Measurements from ENCODE around the gene EFEMP2.

The EFEMP2 gene
- total RNA-seq, result 1.6 to 4.8 (median 3.8) reads per million in 4 donors

DNA sequence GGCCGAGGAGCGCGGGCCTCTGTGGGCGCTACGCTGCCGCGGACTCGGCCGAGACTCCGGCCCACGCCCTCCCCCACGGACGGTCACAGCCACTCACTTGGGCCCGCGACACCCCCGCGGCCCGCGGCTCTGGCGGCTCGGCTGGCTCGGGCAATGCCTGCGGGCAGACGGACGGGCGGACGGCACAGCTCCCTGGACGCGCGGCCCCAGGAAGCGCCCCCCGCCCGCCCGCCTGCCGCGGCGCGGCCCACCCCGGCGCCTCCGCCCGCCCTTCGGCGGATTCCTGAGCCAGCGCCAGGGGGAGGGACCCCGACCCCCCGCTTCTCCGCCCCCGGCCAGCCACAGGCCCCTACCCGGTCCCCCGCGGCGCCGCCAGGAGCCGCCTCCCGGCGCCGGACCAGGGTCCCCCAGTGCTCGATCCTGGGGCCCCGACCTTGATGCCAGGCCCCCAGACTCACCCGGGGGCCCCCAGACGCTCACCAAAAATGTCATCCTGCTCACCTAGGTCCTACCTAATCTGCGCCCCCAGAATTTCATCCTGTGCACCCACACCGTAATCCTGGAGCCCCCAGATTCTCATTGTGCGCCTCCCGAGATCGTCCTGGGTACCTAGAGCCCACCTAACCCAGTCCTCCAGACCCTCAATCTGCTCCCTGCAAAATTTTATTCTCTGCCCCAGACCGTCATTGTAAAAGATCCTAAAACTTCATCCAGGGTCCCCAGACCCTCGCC lies at the start of gene EFEMP2:
Gene EFEMP2, minus strand, starts transcription at position 215 of the 732 bp plus-strand sequence. CDS start 446 bp downstream, outside the sequence.
- DNase-seq, result no peak

- DNase-seq, result no peak
Measured at GRCh38 chr11:65921876-65922275, 49.3 kb upstream of the EFEMP2 start.

DNA sequence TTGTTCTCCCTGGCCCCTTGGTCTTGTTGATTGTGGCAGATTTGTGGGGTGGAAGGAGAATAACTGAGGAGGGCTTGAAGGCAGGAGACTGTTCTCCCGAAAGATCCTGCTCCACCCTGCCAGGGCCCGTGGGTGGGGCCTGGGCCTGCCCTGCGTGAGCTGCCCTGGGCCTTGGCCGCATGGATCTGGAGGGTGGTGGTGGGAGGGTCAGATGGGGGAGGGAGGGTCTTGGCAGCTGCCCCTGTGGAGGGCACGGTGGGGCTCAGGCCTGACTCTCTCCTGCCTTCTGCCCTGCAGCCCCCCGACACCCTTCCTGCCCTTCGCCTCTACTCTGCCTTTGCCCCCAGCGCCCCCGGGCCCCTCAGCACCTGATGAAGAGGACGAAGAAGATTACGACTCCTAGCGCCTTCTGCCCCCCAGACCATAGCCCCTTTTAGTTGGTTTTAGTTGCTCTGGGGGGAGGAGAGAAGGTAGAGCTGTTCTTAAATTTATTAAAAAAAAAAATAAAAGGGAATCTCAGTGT lies 48.5 kb upstream of the EFEMP2 start:
- DNase-seq, result no peak

GRCh38 chr11:65920372-65920802 lies 47.8 kb upstream of the EFEMP2 start:
- DNase-seq, result no peak

- DNase-seq, result peak in 3 of 5 donors; percentile 48 to 54 (median 54)
Measured at GRCh38 chr11:65919573-65920371, 47.2 kb upstream of the EFEMP2 start.

DNA sequence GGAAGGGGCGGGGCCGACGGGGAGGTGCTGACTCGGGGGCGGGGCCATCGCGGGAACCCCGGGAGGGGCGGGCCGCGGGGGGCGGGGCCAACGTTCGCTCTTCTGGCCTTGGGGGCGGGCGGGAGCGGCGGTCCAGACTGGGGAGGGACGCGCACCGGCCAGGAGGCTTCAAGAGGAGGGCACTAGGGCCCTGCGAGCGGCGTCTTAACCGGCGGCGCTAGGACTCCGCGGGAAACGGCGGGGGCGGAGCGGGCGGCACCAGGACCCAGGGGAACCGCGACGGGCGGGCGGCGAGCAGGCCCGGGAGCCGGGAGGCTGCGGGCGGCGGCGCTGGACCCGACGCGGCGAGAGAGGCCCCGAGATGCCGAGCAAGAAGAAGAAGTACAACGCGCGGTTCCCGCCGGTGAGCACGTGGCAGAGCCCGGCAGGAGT lies 46.6 kb upstream of the EFEMP2 start, which contains the start of gene DRAP1:
Gene DRAP1, plus strand, starts transcription at position 286 of the 432 bp plus-strand sequence. Its CDS starts 76 bp downstream, at position 362.
- DNase-seq, result peak; percentile 98 to 100 (median 99)

- peak in 1 of 5 donors; percentile 46 for DNase-seq
Measured at GRCh38 chr11:65918211-65919140, 45.9 kb upstream of the EFEMP2 start, which contains the start of gene C11orf68. TSS of gene C11orf68 (minus strand) at chr11:65919062. CDS start at chr11:65919031, 31 bp downstream.

DNA sequence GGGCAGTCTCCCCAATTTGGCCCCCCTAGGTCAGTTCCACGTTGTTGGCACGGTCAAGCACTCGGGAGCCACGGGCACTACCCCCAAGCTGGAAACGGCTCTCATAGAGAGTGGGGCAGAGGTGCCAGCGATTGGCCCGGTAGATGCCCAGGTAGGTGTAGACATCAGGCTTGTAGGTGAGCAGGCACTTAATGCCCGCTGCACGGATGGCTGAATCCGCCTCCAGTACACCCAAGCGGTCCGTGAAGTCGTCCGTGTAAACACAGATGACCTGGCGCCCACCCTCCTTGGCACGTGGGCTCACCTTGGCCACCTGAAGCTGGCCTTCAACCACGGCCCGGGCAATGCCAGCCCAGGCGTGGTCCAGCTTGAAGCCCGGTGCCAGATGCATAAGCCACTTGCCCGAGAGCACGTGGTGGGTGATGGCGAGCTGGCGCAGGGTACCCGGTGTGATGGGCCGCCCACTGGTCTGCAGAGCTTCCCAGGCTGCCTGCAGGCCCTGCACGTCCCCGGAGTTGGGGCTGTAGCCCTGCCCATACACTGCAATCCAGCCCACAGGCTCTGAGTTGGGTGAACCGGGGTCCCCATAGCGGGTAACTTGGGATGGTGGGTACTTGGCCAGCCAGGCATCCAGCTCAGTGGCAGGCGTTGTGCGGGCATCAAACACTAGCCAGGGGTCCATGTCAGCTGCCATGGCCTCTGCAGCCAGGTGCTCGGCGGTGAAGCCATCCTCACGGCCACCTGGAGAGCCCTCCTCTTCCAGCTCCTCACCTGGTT lies 45.0 kb upstream of the EFEMP2 start:
- no peak for DNase-seq

GRCh38 chr11:65917077-65917433 lies 44.5 kb upstream of the EFEMP2 start:
- no peak for DNase-seq

DNA sequence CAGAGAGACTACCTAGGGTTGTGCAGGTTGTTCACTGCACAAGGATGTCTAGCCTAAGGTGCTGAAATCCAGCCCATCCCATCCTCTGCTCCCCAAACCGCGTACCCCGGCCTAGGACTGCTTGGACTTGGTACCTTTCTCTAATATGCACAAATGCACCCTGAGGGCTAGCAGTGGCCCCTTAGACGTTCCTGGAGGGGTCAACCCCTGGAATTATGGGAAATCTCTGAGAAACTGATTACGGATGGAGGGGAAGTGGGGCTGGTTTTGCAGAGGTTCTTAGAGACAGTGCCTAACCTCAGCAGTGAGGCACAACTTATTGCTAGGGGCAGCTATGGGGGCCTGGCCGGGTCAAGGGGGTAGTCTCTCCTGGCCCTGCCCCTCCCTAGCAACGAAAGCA lies 43.8 kb upstream of the EFEMP2 start:
- no peak for DNase-seq

GRCh38 chr11:65915821-65916251 lies 43.2 kb upstream of the EFEMP2 start:
- no peak for DNase-seq

GRCh38 chr11:65915101-65915820 lies 42.7 kb upstream of the EFEMP2 start:
- no peak for DNase-seq

- DNase-seq, result no peak
Measured at GRCh38 chr11:65912845-65913244, 40.2 kb upstream of the EFEMP2 start.

- DNase-seq, result no peak
Measured at GRCh38 chr11:65911682-65912568, 39.3 kb upstream of the EFEMP2 start.

DNA sequence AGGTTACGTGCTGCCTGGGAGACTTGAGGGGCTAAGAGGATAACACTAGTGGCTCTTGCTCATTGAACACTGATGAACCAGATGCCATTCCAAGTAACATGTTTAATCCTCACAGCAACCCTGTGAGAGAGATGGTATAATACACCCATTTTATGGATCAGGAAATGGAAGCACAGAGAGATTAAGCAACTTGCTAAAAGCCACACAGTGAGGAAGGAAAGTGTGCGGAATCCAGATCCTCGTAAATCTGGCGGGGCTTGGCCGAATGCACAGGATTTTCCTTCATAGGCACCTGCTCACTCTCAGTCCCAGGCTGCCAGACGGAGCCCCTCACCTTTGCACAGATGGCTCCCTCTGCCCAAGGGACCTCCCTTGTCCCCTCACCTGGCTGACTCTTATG lies 35.3 kb upstream of the EFEMP2 start:
- no peak for DNase-seq

DNA sequence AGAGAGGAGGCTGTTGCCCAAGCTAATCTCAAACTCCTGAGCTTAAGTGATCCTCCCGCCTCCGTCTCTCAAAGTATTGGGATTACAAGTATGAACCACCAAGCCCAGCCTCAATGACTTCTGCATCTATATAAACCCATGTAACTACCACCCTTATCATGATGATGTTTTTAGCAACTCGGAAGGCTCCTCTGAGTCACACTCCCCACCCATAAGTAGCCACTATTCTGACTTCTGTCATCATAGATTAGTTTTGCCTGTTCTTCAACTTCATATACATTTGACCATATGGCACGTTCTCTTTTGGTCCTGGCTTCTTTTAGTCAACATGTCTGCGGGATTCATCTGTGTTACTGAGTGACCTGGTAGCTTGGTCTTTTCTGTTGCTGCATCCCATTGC lies 34.0 kb upstream of the EFEMP2 start:
- DNase-seq, result no peak

GRCh38 chr11:65903715-65904114 lies 31.1 kb upstream of the EFEMP2 start:
- no peak for DNase-seq

DNA sequence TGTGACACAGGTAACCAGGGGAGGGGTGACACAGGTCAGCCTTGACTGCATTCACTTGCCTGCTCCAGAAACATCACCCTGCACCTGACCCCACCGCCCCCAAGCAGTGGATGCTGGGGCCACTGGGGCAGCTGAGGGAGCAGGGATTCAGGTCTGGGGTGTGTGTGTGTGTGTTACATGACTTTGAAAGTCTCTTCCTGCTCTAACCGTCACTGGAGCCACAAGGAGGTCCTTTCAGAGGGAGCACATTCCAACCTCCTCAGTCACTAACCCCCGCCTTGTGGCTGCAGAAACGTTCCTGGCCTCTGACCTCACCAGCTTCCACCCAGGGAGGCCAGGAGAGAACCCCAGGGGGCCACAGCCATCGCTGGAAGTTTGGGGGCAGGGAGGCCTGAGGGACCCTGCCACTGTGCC lies 30.5 kb upstream of the EFEMP2 start:
- DNase-seq, result no peak

DNA sequence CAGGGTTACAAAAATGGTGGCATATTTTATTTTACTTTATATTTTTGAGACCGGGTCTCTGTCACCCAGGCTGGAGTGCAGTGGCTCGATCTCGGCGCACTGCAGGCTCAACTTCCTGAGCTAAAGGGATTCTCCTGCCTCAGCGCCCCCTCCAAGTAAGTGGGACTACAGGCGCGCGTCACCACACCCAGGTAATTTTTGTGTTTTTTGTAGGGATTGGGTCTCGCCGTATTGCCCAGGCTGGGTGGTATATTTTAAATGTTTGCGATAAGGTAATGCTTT lies 28.2 kb upstream of the EFEMP2 start:
- no peak for DNase-seq
